Inferior parietal cortex (tissue), 1 donor: Measurements from ENCODE around the gene BTRC.
A peak's percentile ranks its signal among the peaks of the same experiment; 100 is the strongest.

Source experiments
- DNase-seq: peaks from one replicate; pipeline ENCODE4 v3.0.0-alpha.2; 2016; ENCODE audit errors: extremely low spot score

BTRC gene

GRCh38 chr10:101444058-101444898 is 90.3 kb downstream of the BTRC start:
- DNase-seq = no peak

GRCh38 chr10:101446071-101446470 is 92.1 kb downstream of the BTRC start:
- DNase-seq = no peak

GRCh38 chr10:101446947-101447346 is 93.0 kb downstream of the BTRC start:
- DNase-seq = no peak

GRCh38 chr10:101447477-101447876 is 93.5 kb downstream of the BTRC start:
- DNase-seq = no peak

DNA sequence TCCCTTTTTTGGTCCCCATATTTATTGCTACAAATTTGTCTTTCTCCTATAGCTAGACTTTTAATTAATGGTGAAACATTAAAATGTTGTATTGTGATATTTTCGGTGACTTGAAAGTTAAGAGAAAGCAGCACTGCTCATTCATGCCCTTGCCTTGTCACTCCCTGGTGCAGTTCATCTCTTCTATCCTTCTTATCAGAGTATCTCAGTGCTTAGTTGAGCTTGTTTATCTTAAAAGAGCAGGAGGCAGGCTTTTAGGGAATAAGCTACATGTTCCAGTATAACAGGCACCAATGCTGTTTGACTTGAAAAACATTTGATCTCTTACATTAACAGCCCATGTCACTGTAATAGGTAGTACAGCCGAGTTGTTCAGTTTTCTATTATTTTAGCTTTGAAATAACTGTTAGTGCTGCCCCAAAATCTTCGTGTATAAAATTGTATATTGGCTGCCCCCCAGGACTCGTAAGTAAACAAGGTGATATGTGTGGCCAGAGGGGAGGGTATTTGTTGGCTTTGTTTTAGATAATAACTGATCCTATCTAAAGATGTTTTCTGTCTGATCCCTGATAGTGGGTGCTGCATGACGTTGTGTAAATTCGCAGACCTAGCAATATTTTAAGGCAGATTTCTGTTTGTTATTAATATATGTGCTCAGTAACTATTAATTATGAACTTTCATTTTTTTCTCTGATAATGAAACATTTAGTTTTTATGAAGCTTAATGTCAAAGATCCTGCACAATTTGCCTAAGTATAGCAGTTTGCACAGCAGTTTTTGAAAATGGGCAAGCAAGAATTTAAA is 96.5 kb downstream of the BTRC start:
- no peak for DNase-seq

DNA sequence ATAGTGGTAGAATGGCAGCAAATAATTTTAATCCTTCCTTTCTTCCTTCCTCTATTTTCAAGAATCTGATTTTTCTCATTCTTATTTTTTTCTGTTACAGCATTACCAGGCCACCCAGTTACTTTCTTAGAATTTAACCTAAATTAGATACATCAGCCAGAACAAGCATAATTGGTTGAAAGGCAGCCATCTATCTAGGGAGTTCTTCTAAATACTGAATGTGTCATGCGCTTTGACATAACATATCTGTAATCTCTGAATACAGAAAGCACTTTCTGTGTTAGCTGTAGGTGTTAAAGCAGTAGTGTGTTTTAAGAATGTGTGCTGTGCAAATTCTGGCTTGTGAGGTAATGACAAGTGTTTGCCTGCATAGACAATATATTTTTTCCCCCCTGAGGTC is 97.3 kb downstream of the BTRC start:
- no peak for DNase-seq

GRCh38 chr10:101451667-101452069 is 97.7 kb downstream of the BTRC start:
- DNase-seq = no peak

DNA sequence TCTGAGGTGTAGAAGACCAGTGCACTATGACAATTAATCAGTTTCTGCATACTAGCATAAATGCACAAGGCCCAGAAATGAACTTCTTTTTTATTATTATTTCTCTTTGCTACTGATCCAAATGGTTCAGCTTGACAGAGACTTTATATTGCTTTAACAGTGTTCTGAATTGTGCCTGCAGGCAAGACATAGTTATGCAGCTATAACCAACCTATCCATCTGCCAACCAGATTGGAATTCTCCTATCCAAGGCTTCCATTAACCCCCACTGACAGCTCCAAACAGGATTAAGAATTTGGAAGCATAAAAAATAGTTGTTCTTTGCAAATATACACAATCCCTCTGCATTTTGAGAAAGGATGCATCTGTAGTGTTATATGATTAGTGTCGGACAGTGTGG is 98.2 kb downstream of the BTRC start:
- no peak for DNase-seq

DNA sequence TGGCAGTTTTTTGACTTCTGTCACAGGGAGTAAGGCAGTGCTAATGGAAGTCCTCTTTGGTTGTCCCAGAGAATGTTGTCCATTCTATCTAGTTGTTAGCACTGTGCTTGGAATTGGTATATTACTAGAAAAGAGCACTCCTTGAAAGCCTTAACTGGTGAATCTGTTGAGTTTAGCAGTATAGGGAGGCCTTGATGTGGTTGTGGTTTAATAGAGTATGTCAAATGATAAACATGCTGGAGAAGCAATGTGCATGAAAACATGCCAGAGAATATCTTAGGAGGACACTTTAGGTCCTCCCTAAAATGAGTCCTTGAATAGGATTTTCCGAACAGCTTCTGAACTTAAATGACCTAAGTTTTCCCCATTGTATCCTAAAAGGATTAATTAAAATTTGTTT is 98.6 kb downstream of the BTRC start:
- DNase-seq = no peak

DNA sequence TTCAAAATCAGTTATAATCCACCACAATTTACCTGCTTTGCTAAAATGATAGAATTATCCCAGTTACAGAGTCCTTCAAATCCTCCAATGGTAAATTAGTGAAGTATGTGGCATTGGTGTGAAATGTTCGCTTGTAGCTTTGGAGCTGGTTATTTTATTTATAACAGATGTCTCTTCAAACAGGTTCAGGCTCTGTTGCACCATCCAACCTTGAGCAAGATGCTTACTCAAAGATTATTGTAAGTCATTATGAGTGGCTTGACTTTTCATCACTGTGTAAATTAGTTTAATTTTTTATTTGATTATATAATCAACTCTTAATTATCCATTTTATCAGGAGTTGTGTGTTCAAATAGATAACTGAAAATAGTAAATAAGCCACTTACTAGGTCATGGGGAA is 99.4 kb downstream of the BTRC start:
- no peak for DNase-seq

DNA sequence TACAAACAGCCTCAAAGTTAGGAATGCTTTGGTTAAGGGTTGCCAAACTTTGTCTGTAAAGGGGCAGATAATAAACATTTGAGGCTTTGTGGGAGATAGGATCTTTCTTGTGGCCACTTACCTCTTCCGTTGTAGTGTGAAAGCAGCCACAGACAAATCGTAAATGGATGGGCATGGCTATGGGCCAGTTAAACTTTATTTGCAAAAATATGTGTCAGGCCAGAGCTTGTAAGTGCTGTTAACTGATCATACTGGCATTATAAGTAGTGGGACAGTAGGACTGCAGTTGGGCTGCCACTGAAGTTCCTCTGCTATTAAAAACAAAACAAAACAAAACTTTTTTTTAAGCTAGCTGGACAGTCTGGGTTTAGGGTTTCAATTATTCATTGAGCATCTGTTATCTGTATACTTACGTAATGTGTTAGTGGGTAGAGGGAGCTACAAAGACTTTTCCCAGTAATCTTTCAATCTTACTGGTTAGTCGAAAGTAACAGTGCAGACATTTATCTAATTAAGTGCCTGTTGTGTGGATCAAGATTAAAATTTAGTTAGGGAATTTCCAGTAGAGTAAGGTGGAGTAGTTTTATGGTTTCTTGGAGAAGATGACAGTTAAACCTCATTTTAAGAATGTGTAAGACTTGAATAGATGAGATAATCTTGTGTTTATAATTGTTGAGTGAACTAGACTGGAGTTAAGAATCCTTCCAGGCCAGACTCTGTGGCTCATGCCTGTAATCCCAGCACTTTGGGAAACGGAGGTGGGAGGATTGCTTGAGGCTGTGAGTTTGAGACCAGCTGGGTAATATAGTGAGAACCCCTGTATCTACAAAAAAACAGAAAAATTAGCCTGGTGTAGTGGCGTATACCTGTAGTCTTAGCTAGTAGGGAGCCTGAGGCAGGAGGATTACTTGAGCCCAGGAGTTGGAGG is 100.1 kb downstream of the BTRC start:
- DNase-seq = no peak

GRCh38 chr10:101458869-101459268 is 104.9 kb downstream of the BTRC start:
- DNase-seq = no peak

DNA sequence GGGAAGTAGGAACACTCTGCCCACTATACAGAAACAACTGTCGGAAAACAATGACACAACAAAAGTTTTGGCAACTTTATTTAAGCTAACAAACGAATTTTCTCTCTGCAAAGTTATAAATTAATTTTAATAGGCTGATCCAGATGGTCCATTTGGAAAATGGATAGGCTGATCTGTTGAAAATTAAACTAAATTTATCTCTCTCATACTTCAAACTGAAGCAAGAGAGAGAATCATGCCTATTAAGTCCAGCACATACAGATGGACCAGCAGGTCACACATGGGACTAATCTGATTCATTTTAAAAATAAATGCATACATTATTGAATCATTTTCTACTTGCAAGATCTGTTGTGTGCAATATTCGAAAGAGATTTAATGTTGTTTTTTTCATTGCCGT is 110.1 kb downstream of the BTRC start:
- no peak for DNase-seq

DNA sequence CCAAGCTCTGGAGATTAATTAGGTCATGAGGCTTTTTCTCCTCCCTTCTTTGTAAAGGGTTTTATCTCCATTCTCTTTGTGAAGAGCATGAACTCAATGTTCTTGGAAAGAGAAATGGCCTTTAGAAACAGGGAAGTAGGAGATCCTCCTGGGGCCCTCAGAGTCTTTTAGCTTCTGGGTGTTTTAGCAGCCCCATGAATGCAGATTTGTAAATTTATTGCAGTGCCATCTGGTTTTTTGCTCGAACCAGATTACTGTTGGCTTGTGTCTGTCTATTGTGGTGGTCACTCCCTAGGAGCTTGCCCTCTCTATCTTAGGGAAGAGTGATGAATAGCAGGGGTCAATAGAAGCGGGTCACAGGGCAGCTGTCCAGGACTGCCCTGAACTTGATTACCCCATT is 110.6 kb downstream of the BTRC start:
- DNase-seq = no peak

GRCh38 chr10:101466016-101466912 is 112.3 kb downstream of the BTRC start:
- DNase-seq = no peak

DNA sequence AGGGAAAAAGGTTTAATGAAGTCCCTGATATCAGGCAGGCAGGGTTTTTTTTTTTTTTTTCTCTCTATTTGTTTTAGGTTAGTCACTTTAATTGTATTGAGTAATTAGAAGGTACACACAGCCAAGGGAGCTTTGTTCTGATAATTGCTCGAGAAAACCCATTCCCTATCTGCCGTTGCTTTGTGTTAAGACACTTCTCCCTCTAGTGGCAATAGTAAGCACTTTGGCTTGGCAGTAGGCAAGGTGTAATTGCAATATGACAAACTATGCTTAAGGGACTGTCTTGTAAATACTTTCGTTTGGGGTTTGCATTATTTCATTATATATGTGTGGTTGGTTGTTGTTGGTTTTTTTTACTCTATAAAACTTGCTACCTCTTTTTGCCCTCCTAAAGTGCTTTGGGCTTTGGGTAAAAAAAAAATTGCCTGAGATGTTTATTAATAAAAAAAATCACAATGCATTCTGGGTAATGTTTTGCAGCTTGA is 113.4 kb downstream of the BTRC start:
- DNase-seq = peak; percentile 74

- no peak for DNase-seq
Measured at GRCh38 chr10:101468159-101468558, 114.2 kb downstream of the BTRC start.

- no peak for DNase-seq
Measured at GRCh38 chr10:101476383-101476782, 122.4 kb downstream of the BTRC start.

DNA sequence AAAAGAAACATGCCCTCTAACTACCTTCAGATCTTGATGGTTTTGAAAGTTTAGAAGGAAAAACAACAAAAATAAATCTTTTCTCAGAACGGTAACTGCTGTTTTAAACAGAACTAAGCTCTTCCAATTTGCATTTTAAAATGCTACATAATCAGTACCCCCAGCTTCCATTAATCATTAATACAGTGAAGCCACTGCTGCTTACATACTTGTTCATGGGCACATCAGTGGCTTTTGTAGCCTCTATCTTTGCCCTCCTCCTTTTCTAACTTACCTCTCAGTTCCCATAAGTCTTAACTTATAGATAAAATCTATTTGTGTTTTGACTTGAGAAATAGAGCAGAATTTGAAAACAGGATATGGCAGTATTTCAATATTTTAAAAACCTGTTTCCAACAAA is 125.0 kb downstream of the BTRC start:
- no peak for DNase-seq

DNA sequence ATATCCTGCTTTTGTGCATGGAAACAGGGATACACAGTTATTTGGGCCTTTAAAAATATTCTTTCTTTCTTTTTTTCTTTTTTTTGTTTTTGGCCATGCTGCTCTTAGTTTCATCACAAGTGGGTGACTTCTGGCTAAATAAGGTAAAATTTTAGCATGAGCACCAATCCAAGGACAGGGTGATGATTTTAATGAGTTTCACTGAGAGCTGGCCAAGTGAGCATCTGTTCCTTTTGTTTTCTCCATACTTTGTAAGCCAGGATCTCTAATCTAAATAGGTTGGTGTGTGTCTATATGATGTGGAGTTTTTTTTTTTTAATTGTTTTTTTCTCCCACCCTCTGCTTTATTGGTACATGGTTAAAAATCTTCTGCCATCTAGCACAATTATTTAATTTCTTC is 127.3 kb downstream of the BTRC start:
- DNase-seq = no peak

- DNase-seq = no peak
Measured at GRCh38 chr10:101482568-101482967, 128.6 kb downstream of the BTRC start.
